TTC549 (cell line): ENCODE measurements around the gene IGSF21.

ENCODE experiments used
- FAIRE-seq: peaks from 2 replicates; lab custom pipeline; 2012; peaks lifted over from hg19 to GRCh38; lab: Jason Lieb, UNC

The IGSF21 gene

DNA sequence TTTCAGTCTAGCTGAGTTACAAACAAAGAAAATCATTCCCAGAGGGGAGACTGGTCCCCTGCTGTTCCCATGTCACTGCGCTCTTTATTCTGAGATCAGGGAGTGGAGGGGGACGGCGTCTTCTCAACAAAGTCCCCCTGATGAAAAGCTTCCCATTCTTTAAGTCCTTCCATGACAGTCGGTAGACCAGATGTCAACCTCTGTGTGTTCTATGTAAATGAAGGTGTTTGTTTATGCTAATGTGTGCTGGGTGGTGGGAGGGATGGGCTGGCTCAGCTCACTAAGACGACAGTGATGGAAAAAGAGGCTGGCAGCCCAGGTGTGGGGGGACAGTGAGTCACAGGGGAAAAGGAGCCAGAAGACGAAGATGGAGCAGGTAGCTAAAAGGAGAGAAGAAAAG is 225.0 kb downstream of the IGSF21 start:
- FAIRE-seq, result no peak

GRCh38 chr1:18333220-18333619 is 225.6 kb downstream of the IGSF21 start:
- FAIRE-seq, result no peak

DNA sequence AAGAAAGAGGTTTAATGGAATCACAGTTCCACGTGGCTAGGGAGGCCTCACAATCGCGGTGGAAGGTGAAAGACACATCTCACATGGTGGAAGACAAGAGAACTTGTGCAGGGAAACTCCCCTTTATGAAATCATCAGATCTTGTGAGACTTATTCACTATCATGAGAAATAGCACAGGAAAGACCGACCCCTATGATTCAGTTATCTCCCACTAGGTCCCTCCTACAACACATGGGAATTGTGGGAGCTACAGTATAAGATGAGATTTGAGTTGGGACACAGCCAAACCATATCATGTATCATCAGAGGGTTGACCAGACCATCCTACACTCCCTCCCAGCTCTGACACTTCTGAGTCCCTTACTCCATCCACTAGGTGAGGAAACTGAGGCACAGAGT is 229.2 kb downstream of the IGSF21 start:
- no peak for FAIRE-seq

DNA sequence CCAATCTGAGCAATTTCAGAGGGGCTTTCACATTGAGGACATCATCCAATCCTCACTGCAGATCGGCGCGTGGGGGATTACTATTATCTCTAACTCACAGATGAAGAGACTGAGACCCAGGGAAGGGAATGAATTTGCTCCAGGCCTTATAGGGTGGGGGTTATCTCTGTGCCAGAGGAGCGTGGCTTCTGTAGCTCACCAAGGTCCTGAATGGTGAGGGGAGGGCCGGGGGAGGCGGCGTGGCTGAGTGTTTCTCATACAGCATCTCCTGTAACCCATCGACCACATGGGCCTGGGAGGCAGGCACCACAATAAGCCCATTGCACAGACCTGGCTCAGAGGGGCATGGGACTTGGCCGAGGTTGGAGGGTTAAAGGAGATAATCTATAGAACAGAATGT is 230.2 kb downstream of the IGSF21 start:
- no peak for FAIRE-seq

DNA sequence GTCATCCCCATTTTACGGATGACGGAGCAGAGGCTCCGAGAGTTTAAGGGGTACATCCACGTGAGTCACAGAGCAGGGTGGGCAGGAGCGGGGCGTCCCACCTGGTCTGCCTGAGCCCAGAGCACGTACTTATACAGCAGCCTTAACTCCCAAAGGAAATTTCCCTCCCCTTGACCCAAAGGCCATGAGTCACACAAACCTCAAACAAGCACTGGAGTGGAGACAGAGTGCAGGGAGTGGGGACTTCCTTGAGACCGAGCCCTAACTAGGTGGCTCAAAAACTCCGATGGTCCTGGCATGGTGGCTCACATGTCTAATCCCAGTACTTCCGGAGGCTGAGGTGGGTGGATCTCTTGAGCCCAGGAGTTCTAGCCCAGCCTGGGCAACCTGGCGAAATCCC is 231.6 kb downstream of the IGSF21 start:
- FAIRE-seq, result no peak

- no peak for FAIRE-seq
These were observed 232.7 kb downstream of the IGSF21 start for GRCh38 chr1:18340158-18340764.

- FAIRE-seq, result no peak
These were observed 233.2 kb downstream of the IGSF21 start for GRCh38 chr1:18340787-18341186.

GRCh38 chr1:18341291-18342069 is 233.9 kb downstream of the IGSF21 start:
- FAIRE-seq, result no peak

DNA sequence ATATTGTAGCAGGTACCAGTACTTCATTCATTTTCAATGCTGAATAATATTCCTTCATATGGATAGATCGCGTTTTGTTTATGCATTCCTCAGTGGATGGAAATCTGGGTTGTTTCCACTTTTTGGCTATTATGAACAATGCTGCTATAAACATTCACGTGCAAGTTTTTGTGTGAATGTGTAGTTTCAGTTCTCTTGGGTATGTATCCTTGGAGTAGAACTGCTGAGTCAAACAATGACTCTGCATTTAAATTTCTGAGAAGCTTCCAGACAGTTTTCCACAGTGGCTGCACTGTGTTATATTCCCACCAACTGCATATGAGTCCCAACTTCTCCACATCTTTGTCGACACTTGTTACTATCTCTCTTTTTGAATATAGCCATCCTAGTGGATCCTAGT is 235.1 kb downstream of the IGSF21 start:
- FAIRE-seq, result no peak

DNA sequence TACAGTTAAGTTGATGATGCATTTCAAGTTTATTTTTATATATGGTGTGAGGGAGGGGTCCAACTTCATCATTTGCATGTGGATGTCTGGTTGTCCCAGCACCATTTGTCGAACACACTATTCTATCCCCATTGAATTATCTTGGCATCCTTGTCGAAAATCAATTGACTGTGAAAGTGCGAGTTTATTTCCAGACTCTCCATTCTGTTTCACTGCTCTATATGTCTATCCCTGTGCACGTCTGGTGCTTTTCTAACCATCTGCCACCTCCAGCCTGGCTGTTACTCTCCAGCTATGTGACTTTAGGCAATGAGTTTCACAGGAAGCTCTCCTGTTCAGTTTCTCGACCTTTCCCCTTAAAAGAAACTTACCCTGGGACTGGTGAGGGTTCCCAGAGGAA is 236.0 kb downstream of the IGSF21 start:
- FAIRE-seq, result no peak

GRCh38 chr1:18344755-18345154 is 237.2 kb downstream of the IGSF21 start:
- FAIRE-seq, result no peak

GRCh38 chr1:18347559-18347958 is 240.0 kb downstream of the IGSF21 start:
- no peak for FAIRE-seq

DNA sequence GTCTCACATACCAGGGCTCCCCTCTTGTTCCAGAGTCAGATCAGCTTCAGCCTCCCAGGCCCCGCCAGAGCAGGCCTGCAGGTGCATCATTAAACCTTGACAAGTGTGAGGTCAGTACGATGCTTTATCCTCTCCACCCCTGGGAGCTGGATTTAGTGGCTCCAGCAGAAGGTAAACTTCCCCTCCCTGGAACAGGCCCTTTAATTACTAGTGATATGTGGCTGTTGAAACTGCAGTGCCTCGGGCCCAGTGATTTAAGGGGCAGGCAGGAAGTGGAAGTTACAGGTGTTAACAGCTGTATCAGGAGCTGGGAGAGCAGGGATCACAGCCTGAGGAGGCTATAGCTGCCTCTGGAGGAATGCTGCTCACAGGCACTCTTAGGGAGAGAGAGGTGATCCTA is 240.8 kb downstream of the IGSF21 start:
- FAIRE-seq, result no peak

- FAIRE-seq, result no peak
These were observed 243.1 kb downstream of the IGSF21 start for GRCh38 chr1:18350747-18351146.

DNA sequence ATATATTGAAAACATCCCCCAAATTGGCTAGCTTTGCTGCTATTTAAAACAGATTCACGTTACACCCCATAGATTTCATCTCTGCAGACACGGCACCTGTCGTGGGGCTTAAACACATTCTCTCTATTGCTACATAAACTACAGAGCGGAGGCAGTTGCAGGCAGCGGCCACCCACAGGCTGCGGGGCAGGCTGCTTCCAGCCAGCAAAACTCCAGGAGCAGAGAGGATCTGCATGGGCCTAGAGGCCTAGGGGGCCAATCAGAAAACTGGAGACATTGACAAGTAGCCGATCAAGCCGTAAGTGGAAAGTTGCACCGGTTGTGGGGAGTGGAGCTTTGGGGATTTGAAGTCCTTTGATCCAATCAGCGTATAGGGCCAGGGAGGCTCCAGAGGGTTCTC is 244.1 kb downstream of the IGSF21 start:
- no peak for FAIRE-seq

- no peak for FAIRE-seq
These were observed 245.2 kb downstream of the IGSF21 start for GRCh38 chr1:18352636-18353265.

DNA sequence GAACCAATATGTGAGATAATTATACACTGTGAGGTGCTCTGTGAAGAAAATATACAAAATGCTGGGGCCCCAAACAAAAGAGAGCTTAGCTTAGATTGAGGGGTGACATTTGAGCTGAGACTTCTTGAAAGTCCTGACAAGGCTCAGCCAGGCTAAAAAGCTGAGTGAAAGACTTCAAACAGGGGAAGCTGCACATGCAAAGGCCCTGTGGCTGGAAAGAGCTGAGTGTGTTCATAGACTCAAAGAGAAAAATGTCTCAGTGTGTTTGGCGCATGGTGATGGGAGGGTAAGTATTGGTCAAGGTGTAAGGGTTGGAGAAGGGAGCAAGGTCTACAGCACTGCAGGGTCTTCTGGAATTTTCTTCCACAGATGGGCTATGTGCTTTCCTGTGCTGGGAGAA is 245.9 kb downstream of the IGSF21 start:
- FAIRE-seq, result no peak

GRCh38 chr1:18353992-18354391 is 246.4 kb downstream of the IGSF21 start:
- FAIRE-seq, result no peak

DNA sequence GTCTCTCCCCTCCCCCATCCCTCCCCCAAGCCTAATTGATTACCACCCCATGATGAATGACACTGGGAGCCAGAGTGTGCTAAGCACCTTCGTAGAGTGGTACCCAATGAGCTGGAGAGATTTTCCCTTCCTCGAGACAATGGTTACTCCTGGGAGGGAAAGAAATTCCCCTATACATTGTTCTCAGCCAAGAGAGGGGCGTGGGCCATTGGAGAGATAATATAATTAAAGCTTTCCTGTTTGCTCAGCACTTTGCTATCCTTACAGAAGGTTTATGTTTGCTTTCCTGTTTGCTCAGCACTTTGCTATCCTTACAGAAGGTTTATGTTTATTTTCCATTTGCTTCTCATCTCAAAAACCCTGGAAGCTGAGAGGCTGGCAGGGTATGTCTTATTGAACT is 247.0 kb downstream of the IGSF21 start:
- FAIRE-seq, result no peak

GRCh38 chr1:18357622-18358230 is 250.1 kb downstream of the IGSF21 start:
- no peak for FAIRE-seq

- no peak for FAIRE-seq
These were observed 251.0 kb downstream of the IGSF21 start for GRCh38 chr1:18358600-18358999.

GRCh38 chr1:18360251-18360650 is 252.7 kb downstream of the IGSF21 start:
- FAIRE-seq, result no peak

DNA sequence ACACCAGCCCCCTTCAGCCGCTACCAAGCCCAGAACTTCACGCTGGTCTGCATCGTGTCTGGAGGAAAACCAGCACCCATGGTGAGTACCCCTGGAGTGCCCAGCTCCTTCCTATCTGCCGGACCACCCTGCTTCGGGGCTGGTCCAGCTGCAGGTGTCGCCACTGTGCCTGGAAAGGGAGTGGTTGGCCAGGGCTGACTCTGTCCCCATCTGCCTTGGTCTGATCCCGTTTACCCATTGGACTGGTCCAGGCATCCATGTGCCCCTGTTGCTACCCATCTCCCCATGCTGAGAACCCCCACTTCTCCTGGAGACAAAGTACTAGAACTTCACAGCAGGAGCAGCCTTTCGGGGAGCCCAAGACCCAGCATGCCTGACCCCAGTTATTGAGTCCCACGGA is 254.6 kb downstream of the IGSF21 start:
- no peak for FAIRE-seq
